NCI-H82 (cell line): ENCODE measurements around the gene DCC.

ENCODE experiments used
- DNase-seq: peaks from one replicate; lab custom pipeline; 2025; lab: John Stamatoyannopoulos, UW

Gene DCC

DNA sequence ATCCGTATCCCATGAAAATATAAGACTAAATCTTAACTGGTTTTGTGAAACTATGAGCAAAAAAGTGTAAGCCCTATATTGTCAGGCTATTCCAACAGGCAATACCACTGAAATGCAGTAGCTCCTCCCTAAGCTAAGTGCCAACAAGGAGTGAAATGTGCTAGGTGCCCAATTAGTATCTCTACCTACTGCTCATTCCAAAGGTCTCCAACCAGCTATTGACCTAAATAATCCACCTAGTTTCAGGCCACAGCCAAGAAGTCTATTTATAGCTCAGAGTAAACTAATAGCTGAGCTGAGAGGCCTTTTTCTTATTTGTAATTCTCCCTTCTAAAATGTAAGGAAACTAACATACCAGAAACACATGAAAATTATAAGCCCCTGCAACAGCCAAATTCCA is 482.2 kb downstream of the DCC start:
- DNase-seq: no peak

DNA sequence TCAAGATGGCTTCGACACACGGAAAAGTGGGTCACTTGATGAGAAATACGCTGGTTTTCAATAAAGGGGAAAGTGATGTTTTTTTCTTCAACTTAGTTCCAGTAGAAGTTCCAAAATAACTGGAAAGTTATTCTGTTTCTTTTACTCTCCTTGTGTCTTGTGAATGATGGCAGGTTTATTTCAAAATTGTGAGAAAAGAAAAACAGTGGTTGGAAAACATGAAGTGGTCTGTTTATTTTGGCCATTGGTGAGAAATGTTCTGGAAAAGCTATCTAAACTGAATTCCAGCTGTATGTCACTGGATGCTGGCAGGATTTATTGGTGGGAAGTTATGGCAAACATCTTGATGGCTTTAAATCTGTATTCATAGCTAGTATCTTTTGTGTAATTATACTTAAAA is 484.1 kb downstream of the DCC start:
- no peak for DNase-seq

DNA sequence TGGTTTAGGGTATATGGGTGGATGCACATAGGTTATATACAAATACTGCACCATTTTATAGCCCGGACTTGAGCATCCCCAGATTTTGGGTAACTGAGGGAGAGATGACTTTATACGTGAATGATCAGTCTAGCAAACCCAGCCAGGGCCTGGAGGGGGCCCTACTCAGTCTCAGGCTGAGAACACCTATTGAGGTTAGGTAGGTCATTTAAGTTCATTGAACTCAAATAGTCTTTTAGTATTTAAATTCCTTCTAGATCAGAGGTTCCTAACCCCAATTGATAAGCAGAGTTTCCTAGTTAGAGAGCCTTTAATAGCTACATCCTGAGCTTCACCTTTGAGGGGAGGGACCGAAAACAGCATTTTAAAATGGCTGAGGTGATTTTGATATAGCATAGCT is 487.0 kb downstream of the DCC start:
- no peak for DNase-seq

DNA sequence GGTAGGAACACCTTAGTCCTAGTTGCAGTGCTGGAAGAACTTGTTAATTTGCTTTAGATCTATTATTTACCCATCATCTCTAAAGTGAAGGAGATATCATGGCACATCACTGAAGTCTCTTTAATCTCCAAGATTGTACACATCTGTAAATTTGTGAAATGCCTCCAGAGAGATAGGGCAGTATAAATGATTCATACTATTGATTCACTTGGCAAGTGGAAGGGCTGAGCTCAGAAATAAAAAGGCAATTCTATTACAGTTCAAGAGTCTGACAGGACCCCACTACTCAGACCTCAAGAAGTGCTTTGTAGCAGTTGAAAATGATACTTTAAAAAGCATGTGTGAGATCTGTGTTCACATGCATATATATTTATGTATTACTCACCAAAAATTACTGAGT is 489.3 kb downstream of the DCC start:
- DNase-seq: no peak

DNA sequence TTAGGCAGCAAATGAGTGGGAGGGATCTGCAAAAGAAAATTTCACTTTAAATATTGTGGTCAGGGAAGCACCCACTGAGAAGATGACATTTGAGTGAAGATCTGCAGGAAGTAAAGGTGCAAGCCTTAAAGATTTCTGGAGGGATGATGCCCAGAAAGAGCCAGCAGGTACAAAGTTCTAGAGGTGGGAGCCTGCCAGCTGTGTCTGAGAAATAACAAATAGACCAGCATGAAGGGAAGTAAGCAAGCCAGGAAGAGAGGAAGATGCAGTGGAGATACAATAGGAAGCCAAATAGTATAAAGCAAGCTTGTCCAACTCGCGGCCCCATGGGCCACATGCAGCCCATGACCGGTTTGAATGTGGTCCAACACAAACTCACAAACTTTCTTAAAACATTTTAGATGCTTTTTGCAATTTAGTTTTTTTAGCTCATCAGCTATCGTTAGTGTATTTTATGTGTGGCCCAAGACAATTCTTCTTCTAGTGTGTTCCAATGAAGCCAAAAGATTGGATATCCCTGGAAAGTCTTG is 489.9 kb downstream of the DCC start:
- no peak for DNase-seq

DNA sequence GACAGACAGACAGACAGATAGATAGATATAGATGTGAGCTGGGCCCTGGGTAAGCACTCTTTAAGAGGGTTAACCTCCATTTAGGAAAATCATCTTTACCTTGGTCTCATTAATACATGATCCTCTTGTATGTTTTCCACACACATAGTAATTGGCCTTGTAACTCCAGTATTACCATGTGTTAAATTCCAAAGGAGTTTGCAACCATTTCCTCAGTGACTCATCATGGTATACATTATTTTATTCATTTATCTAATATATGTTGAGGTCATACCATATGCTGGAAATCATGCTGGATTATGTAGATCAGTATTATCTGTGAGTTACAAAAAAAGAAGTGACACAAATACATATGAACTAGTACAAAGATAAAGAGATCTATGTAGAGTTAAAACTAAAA is 504.3 kb downstream of the DCC start:
- DNase-seq: no peak

DNA sequence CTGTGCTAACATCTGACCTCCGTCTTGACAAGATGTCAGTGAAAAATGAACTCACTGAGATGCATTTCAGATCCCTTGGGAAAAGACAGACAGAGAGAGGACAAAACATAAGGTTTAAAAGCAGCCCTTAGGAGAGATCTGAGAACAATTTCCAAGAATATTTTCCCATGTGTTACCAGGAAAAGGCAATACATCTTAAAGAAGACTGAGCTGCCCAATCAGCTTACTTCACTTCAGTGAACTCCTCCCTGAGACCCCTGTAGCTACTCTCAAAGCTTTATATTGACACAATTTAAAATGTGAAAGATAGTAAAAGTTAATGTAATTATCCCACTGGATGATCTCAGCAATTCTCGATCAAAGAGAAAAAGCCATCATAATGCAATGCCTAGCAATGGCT is 505.0 kb downstream of the DCC start:
- DNase-seq: no peak

DNA sequence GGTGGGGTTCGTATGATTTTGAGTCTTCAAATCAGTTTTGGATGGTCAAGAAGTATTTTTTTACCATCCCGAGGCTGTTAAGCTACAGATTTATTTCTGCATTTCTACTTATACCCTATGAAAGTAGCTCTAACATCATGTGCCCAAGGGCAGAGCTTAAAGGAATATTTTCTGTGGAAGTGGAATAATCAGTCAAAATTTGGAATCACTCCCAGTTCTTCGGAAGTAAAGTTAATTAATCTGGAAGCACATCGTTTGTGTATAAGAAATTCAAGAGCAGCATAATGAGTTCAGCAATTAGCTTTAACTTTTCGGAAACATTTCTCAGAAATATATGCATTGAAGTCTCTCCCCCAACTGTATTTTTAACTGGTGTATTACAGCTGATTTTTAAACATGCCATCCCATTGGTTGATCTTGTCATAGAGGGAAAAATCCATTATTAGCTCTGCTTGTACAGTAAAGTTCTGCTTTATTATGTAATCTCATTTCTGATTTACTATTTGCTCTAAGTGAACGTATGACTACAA is 510.1 kb downstream of the DCC start:
- no peak for DNase-seq

DNA sequence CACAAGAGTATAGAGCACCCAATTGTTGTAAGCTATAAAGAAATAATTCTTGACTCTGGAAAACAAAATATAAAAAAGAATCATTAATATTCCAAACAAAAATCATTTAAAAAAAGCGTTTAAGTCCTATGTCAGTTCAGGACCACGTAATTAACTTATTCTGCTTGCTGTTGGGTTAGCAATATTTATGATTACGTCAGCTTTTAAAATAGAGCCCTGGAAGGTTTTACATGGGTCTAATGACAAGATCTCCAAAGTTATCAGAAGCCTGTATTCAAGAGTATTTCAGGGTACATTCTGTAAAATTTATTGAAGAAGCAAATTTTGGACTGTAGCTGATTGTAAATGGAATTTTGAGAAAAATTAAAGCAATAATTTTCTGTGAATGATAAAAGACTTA is 521.6 kb downstream of the DCC start:
- DNase-seq: no peak

DNA sequence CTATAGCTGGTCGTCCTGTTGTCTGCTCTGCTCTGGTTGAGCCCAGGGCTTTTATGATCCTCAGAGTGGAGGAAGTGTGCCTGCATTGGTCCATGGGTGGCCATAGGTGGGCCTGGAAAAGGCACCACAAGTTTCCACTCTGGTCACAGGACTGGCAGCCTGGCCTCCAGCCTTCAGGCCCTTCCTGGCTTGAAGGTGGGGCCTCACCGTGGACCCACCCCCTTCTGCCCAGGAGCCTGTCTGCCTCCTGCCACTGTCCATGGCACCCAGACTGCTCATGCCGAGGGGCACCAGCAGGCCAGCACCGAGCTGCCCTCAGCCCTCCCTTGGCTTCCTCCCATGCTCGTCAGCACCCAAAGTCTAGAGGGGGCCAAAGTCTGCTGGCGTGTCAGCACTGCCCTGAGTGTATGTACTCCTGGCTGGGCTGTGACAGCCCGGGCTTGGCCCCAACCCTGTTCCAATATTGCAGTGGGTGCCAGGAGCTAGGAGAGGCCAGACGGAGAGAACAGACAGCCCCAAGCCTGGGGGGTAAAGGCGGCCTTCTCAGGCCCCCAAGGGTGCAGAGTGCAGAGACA is 529.4 kb downstream of the DCC start:
- DNase-seq: no peak

DNA sequence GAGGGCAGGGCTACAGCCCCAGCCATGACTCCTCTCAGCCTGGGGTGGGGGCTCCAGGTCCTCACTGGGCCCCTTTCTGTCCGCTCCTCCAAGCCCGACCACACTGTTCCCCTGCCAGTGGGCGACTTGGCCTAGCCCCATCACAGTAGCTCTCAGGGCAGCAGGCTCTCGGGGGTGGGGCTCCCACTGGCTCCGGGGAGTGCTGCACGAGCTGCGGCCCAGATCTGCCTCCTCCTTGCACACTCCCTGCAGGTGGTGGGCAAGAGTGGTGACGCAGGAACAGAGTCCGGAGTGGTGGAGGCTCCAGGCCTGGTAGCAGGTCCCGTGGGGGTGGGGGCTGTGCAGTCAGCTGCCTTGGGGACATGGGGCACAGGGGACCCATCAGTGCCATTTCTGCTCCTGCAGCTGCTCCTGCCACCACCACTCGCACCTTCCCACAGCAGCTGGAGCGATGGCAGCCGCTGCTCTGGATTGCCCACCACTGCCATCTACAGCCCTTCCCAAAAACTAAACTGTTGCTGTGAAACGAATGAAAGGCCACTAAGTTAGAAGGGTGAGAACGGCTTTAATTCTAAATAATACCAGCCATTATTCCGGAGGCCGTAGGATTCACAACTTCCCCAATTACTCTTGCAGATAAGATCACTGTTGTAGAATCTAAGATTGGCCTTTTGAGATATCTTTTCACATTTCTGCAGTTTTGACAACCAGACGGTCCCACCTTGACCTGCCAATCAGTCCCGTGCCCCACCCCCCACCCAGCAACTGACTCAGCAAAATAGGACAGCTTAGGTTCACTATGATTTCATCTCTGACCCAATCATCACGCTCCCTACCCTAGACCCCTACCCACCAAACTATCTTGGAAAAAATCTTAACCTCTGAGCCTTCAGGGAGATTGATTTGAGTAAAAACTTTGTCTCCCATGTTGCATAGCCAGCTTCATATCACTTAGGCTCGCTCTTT is 530.2 kb downstream of the DCC start:
- DNase-seq: peak; percentile 33

DNA sequence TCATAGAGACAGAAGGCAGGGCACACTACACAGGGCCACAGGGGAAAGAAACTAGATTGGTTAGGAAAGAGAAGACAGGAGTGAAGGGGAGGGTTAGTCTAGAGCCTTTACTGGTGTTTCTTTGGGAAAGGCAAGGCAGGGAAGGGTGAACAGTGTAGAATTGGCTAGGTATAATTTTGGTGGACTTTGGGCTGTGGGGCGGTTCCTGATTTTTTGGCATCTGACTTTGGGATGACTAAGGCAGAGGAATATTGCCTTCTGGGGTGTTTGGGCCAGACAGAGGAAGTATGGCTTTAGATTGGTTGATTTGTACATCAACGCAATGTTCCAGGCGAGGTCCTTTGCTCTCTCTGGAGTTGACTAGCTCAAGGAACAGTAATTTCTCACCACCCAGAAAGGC is 534.8 kb downstream of the DCC start:
- no peak for DNase-seq

DNA sequence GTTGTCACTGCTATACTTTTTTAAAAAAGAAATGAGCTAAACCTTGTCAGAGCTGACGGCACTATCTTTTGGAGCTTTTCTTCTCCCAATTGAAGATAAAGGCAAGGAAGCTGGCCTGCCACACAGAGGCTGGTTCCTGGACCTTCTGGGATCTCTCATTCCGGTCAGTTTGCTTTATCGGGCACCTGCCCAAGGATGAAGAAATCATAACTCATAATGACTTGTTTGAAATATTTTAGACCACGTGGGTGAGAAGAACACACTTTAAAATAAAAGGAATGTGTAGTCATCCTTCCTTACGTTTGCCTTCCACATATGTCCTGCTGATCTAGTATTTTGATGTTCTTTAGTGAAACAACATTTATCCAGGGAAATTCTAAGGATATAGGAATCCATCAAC is 535.7 kb downstream of the DCC start:
- DNase-seq: no peak

DNA sequence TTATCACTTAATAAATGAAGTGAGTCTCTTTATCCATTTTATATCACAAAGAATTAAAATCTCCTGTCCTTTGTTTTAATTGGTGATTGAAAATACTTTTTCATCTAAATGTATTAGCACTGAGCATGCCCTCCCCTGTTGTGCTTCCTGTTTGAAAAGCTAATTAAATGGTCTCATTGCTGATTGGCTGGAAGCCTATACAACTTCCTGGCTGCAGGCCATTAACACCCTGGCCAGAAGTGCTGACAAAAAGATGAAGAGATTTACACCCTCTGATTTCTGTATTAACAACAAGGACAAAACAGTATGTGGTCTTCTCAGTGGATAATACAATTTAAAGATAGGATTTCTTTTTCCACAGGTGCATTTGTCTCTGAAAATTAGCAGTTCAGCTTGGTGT is 548.0 kb downstream of the DCC start:
- DNase-seq: peak; percentile 31

DNA sequence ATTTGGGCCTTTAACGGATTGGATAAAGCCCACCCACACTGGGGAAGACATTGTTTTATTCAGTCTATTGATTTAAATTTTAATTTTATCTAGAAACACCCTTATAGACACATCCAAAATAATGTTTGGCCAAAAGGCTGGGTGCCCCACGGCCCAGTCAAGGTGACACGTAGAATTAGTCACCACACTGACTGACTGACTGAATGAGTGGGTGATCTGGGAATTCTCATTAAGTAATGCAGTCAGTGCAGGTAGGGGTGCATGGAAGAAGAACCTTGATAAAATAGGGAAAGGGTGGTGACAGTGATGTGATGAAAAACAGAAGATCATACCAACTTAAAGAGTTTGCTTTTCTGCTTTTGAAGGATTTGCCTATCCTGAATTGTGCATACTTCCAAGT is 554.8 kb downstream of the DCC start:
- DNase-seq: no peak

DNA sequence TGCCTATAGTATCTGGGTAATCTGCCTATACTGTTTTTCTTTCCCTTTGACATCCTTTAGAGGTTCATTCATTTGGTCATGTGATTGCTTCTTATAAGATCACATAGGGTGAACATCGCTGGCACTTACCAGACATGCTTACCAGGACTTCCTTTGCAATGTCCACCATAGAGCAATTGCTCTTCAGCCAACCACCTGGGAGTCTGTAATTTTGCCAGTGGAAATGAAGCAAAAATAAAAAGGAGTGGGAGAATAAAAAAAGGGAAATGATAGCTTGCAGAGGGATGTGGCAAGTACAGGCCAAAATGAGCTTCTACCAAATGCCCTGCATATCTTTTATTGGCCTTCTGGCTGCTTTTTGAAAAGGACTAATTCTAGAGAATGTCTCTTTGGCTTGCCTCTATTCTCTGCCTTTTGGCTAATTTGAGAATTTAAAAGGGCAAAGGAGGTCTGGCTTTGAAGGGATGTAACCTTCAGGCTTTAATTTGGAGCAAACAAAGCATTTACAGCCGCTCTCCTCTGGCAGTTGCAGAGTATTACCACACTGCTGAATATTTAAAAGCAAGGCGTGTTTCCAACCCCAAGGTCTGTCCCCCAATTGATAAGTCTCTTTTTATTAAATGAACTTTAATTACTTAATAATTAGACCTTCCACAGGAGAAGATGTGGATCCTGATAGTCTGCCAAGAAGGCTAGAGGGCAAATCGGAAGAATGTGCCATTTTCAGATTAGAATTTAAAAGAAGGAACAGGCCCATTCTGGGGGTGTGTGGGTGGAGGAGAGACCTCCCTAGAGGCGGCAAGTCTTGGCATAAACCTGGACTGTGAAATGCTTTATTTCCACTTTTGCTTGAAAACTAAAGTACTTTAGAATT is 557.9 kb downstream of the DCC start:
- no peak for DNase-seq

DNA sequence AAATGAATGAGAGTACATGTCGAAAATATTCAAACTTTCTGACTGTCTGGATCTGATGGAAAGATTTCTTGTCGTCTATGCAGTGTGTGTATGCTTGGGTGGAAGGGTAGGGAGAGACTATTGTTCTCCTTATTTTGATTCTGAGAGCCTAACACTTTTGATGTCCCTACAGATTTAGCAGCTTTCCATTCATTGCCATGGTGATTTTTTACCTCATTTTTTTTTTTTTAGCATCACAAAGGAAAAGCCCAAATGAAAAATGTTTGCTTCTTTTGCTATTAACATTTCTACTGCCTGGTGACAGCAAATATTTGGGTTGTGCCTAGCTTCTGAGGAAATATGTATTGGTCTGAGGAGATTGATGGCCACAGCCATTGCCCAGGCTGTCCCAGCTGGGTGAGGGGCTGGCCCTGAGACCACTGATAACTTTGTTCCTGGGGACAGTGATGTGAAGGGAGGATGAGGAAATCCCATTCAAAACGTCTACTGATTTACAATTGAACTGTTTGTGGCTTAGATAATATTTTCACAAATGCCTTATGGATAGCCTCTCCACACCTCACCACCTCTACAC is 558.6 kb downstream of the DCC start:
- DNase-seq: no peak

DNA sequence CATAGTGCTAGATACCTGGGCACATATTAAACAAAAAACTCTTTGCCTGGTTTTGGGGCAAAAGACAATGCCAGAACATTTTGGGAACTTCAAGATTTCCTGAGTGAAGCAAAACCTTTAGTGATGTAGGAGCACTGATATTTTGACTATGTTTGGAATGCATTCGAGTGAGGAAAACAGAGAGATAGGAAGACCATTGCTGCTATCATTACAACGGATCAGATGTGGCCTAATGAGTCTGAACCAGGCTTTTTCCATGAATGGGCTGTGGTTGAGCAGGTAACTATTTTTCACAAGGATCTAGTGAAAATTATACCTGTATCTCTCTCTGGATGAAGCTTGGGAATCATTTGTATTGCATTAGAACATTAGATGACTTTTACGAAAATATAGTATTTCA is 562.2 kb downstream of the DCC start:
- DNase-seq: no peak

DNA sequence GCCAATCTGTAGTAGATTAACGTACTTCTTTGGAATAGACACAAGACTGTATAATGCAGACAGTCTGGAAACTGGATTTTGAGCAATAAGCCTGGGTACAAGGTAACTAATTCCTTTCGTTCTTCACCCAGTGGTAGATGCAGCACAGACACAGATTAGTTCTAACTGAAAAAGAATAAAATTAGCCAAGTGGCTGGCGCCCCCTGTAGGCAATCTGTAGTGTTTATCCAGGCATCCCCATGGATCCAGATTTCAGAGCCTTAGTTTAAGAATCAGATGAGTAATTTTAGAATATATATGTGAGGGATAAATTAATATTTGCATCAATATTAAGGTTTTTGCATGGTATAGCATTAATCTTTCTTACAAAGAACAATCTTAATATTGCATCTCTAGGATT is 563.9 kb downstream of the DCC start:
- peak; percentile 85 for DNase-seq

DNA sequence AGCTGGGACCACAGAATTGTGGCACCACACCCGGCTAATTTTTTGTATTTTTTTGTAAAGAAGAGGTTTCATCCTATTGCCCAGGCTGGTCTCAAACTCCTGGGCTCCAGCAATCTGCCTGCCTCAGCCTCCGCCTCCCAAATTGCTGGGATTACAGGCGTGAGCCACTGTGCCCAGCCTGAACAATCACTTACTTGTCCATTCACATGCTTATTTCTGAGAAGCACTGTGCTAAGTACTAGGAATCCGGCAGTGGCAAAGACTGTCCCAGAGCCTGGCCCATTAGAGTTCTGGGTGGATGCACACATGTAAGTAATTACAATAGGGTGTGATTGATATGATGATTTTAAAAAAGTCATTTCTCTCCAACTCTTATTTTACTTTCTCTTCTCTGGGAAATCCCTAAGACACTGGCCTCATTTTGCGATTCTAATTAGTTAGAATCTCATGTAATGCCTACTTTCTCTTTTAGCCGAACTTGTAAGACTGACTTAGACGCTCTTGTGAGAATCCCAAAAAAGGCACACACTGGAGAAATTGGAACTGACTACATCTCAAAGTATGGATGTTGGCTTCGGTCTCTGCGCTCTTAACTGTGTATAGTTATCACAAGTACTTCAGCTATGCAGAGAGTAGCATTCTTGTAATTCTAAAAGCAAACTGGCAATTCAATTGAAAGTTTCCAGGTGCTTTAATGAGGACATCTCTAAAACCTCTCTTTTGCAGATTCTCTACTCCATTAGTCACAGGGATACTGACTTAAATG is 567.7 kb downstream of the DCC start:
- DNase-seq: no peak

DNA sequence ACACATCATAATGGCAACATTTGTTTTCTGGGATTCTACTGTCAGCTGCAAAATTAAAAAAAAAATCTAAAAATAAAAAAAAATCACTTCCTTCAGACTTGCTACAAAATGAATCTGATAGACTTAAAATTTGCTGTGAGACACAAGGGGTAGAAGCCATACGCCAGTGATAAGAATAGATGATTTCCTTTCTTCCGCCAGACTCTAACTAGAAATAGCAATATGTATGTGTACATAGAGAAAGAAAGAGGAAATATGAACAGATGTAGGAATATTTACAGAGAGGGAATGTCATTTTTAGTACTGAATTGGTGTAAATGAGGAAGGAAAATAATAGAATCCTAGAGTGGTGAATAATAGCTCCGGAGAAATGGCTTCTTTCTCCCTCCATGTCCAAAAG is 574.2 kb downstream of the DCC start:
- no peak for DNase-seq
